ENCODE data around the gene HUWE1.

HUWE1 gene

GRCh38 chrX:53486285-53486684 lies 200.2 kb downstream of the HUWE1 start:
- ATAC-seq (replicated peaks) (no peak), DNase-seq (no peak)
- no peak overlapping the region for H3K27ac Mint-ChIP-seq
- H3K4me1 Mint-ChIP-seq (ENCODE audit: low read depth in 2 of 2): peaks cover 0 to 3% of the 10 kb centered on the region in 2 donors
- no peaks in the 10 kb centered on the region for H3K36me3 Mint-ChIP-seq (ENCODE audit: insufficient read depth)
- H3K27me3 Mint-ChIP-seq: peaks cover 2 to 9% of the 10 kb centered on the region in 2 donors
- no peaks in the 10 kb centered on the region for H3K9me3 Mint-ChIP-seq
- H3K4me3 Mint-ChIP-seq: no peak overlapping the region

GRCh38 chrX:53483838-53484405 lies 202.6 kb downstream of the HUWE1 start:
- Mint-ChIP-seq H3K9me3 (no peaks in the 10 kb centered on the region), H3K4me1 (ENCODE audit: low read depth in 2 of 2) (peaks cover 0 to 5% of the 10 kb centered on the region in 2 donors), H3K27me3 (peaks cover 7 to 9% of the 10 kb centered on the region in 2 donors), H3K27ac (no peak overlapping the region), H3K36me3 (ENCODE audit: insufficient read depth) (no peaks in the 10 kb centered on the region), H3K4me3 (no peak overlapping the region)
- no peak for DNase-seq
- no peak for ATAC-seq (replicated peaks)

- H3K36me3 Mint-ChIP-seq (ENCODE audit: insufficient read depth): no peaks in the 10 kb centered on the region
Observed at GRCh38 chrX:53483416-53483815, 203.1 kb downstream of the HUWE1 start.

More at GRCh38 chrX:53483416-53483815, 203.1 kb downstream of the HUWE1 start:
- Mint-ChIP-seq H3K27ac (no peak overlapping the region), H3K9me3 (no peaks in the 10 kb centered on the region), H3K4me3 (no peak overlapping the region), H3K27me3 (peaks cover 7 to 9% of the 10 kb centered on the region in 2 donors), H3K4me1 (ENCODE audit: low read depth in 2 of 2) (peaks cover 0 to 5% of the 10 kb centered on the region in 2 donors)
- no peak for ATAC-seq (replicated peaks)
- DNase-seq: no peak

Data from effector memory CD8-positive, alpha-beta T cell (primary cell).